Uterus (tissue), 2 donors: ENCODE measurements around the gene SPOCD1.

ENCODE experiments used
- CTCF ChIP-seq, 4 experiments: fragments of 200-600 bp in 2 of 4; fragments of 450-650 bp in 2 of 4; sonication (generic) in 2 of 4; IDR thresholded peaks; one replicate each; pipeline ENCODE4 v1.5.1; 2016 to 2019; ENCODE audit warnings: antibody characterized with exemption in 4 of 4, mild to moderate bottlenecking in 2 of 4, moderate library complexity in 1 of 4
- POLR2A ChIP-seq, 2 donors: fragments of 450-650 bp; IDR thresholded peaks; one replicate each; pipeline ENCODE4 v1.6.1; 2016; ENCODE audit warnings: antibody characterized with exemption in 2 of 2, mild to moderate bottlenecking in 1 of 2, moderate library complexity in 1 of 2

GRCh38 chr1:31755850-31756492, 59.9 kb downstream of the SPOCD1 start:
- no peak for TF ChIP-seq CTCF (IDR thresholded peaks at IDR 0.05)
- TF ChIP-seq POLR2A (IDR thresholded peaks at IDR 0.05) = no peak
